DMS114 treated with DMSO at 0.1 percent for 48 hours (cell line): ENCODE data around the gene PTPRD.

Source experiments
- DNase-seq: peaks from one replicate; lab custom pipeline; 2025; ENCODE audit not compliant: unreplicated experiment; lab: John Stamatoyannopoulos, UW

Gene PTPRD

DNA sequence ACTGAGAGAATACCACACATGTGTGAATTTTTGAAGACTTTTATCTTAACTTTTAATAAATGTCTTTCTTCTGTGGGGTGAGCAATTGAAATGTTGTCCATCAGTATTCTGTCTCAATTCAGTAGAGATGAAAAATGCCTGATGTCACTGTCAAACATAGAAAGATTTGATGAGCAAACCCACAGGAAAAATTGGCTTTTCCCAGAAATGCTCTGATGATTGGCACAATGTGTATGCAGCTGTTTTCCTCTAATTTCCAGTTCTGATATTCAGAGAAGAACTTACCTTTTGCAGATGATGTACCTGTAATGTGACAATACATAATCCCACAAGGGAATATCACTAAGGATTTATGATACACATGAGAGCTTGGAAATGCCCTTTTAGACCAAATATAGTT is 340.0 kb downstream of the PTPRD start:
- no peak for DNase-seq

DNA sequence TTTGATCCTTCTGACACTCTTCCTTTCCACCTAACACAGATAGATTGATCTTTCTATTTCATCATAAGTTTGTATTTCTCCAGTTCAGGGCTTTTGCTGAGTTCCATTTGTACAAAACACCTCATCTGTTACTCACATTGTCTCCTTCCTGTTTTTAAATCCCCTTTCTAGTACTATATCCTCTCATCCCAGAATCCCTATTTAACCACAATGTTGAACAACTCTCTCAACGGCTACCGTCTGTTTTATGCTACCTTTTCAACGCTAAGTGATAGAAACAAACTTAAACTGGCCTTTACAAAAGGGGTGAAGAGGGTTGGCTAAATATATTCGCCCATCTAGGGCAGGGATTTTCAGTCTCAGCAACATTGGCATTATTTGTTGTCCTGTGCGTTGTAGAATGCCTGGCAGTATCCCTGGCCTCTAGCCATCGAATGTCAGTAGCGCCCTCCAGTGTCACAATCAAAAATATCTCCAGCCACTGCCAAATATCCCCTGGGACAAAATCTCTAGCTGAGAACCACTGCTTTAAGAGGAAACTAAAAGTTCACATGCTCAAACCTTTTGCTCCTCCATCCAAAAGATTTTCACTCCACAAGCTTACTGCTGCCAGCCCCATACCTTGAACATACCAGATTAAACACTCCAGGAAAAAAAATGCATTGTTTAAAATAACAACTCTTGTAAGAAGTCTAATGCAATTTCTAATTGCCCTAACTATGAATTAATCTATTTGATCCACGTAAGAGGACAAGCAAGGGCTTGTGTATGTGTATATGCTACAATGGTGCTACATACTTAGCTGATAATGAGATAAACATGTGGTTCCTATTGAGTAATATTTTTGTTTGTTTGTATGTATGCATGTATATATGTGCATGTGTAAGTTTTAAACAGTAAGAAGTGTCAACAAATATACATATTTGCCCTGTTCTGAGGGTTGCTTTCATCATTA is 344.0 kb downstream of the PTPRD start:
- peak; percentile 5 for DNase-seq

DNA sequence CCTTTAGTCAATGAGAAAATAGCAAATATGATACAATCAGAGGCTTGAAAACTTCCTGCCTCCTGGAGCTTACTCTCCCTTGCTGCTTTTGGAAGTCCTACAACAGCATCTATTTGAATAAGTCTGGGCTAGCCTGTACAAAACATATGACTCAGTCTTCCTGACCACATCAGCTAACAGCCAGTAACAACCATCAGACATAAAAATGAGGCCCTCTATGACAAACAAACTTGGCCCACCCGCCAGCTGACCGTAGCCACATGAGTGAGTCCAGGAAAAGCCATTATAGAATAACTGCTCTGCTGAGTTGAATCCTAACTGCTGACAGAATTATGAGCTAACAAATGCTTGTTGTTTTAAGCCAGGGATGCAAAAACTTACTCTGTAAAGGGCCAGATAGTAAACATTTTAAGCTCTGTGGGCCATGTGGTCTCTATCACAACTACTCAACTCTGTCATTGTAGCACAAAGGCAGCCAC is 347.6 kb downstream of the PTPRD start:
- no peak for DNase-seq

DNA sequence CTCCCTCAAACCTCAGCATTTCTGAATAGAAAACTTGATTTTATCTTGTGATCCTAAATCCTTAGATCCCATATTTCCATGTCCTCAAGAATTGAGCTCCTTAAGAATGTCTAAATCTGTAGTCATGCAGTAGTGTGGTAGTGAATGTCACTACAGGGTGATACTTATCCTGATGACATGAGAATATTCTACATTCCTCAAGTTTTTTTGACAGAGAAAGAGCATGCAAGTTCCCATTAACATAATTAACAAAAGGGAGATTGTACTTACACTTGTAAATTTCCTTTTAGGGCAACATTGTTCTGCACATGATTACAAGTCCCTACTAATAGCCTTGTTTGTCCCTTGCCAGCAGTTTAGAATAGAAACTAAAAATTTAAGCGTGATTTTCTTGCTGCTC is 352.3 kb downstream of the PTPRD start:
- DNase-seq, result no peak

DNA sequence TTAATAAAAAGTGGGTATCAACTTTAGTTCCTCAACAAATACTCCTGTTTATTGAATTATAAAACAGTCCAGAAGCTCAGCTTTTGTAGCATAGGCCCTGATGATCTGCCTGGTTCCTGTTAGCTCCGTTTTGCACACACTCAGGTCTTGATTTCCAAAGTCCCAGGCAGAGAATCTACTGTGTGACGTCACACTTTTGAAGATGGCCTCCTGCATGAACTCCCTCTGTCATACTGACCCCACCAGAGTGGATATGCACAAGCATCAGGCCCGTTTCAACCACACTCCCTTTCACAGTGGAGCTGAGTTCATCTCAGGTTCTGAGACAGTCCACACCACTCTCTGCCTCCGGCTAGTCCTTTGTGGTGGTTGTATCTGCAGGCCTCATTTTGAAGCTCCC is 353.1 kb downstream of the PTPRD start:
- no peak for DNase-seq

DNA sequence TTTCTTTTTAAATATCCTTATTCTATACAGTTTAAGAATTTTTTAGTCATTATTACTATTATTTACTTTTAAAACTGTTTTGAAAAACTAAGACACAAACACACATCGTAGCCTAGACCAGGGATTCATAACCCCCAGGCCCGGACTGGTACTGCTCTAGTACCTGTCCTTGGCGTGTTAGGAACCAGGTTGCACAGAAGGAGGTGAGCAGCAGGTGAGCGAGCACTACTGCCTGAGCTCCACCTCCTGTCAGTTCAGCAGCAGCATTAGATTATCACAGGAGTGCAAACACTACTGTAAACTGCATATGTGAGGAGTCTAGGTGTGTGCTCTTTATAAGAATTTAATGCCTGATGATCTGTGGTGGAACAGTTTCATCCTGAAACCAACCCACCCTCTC is 357.0 kb downstream of the PTPRD start:
- DNase-seq, result no peak

DNA sequence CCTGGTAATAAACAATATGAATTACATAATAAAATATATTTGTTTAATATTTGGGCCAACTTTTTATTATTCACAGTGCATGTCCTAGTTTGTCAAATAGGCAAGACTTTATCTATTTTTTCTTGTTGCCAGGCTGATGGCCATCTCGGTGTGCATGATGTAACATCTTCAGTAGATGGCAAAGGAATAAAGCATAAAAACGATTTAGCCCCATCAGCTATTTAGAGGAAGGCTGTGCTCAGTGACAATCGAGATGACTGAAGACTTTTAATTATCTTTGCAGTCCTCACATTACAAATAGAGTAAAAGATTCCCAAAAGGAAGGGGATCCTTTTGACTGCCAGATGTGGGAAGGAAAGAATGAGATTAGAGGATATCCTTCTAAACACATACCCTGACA is 358.5 kb downstream of the PTPRD start:
- no peak for DNase-seq

DNA sequence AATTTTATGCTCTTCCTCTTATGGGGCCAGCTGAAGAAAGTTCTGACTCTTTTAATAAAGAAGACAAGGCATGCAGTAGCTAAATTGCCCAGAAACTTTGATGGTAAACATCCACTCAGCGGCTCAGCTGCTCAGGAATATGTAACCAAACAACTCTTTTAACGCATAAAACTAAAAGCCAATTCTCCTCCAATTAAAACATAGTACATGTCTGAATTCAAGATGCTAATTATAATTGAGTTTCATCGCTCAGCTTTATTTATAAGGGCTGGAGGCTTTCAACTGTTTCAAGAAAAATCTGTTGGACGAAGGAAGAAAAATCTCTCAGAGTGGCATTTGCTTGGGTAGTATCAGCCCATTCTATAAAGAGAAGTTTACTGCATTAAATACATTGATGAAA is 359.5 kb downstream of the PTPRD start:
- DNase-seq, result no peak

DNA sequence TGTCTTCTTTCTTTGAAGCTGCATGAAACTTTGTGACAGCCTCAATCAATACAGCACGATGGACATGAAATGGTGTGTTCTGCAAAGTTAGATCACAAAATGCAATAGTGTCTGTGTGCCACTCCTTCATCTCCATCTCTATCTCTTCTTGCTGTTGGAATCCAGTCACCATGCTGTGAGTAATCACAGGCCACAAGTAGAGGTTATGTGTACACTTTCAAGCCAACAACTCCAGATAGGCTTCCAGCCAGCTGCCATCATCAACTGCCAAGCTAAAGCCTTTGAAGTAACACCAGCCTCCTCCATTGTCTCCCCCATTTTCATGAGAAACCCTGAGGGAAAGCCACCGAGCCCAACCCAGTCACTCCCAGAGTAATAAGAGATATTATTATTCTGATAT is 360.6 kb downstream of the PTPRD start:
- DNase-seq, result no peak

DNA sequence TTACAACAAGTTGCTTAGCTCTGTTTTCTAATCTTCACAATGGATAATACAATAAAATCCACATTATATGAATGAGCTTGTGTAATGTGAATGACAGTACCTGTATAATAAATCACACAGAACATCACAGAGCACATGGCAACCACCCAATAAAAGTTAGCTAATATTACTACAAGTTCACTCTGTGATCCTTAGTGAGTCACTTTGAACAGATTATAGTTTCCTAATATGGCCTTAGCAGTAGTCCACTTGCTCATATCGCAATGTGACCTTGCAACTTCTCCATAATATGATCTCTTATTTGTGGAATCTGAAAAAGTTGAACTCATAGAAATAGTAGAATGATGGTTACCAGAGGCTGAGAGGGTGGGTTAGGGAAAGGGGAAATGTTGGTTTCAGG is 361.3 kb downstream of the PTPRD start:
- no peak for DNase-seq

DNA sequence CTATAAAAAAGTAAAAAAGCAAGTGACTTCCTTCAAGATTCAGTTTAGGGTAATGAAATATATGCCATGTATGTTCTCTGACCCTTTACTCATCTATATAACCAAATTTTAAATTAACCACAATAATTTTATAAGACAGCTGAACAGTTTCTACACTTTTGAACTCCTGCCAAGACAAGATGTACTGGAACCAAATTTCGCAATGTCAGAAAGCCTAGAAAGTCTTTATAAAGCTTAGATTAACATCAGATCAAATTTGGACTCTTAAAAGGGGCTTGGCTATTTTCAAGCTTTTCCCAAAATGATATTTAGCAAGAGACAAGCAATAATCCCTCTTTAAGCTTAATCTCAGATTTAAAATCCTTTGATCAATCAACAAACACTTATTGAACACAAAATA is 362.6 kb downstream of the PTPRD start:
- DNase-seq, result no peak

DNA sequence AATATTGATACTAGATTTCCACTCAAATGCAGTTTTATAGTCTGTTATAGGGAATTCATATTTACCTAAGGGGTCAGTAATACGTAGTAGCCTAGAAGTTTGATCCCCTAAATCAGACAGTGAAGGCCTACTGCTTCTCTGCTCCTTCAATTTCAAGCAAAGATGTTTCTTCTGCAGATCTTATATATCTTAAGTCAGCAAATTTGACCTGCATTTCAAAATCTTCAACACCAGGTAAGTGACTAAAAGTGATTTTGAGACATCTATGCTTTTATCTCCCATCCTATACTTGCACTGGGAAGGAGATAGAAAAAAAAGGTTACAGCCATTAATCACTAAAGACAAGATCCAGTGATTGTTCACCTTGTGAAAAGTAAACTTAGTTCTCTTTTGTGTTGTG is 363.9 kb downstream of the PTPRD start:
- no peak for DNase-seq

DNA sequence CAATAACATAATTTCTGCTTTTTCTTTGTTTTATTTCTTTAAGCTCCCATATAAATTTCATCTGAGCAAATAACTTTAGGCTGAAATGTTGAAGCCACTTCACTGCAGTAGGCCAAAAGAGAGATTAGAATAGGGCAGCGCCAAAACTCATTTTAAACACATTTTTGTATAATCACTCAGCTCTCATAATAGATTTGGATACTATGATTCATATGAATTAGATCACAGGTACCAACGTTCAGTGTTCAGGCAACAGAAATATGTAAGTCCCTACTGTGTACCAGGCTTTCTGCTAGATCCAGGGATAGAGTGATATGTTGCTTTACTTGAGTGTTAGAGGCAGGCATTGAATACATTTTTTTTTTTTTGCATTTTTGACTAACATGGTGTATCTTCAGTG is 370.5 kb downstream of the PTPRD start:
- no peak for DNase-seq

DNA sequence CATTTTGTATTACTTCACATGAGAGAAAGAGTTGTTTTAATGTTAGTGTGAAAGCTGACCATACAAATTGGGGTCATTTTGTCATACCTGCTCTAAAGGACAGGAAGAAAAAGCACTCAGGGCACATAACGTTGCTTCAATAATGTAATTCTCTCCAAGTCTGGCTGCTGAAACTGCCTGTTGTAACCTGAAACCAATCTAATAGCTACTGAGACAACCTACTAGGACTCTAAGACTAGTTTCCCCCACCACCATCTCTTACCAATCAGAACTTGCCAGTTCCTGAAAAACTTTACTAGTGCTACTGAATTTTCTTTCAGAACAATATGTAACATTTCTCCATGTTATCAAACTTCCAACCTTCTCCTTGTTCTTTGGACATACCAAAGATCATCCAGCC is 374.7 kb downstream of the PTPRD start:
- DNase-seq, result no peak

DNA sequence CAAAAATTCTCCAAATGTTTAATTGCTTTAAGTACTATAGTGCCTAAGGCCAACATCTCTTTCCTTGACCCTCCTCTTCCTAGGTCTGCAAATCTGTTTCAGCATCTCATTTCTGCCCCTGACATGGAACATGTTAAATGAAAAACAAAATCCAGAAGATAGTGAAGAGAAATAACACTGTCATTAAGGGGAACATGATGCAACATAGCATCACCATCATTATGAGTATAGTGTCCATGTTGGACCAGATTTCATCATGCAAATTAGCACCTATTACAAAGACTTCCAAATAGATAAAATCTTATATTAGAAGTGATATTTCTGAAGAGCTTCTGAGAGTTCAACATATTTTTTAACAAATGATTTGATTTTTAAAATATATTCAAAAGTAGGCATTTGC is 375.2 kb downstream of the PTPRD start:
- DNase-seq, result no peak

DNA sequence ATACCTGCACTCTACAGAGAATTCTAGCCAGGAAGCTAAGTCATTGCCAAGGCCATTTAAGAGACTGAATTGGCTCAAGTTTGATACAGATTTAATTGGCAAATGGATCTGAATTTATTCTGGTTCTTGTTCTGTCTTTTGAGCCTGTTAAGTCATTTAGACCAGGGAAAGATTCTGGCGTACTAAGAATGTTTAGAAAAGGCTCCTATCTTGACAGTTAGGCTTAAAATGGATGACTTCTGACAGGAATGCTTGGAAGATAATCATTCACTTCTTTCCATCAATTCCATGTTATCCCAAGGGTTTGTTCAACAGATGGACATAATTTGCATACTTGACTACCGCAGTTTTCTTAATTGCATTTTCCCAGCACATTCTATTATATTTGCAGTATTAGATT is 376.6 kb downstream of the PTPRD start:
- DNase-seq, result no peak

DNA sequence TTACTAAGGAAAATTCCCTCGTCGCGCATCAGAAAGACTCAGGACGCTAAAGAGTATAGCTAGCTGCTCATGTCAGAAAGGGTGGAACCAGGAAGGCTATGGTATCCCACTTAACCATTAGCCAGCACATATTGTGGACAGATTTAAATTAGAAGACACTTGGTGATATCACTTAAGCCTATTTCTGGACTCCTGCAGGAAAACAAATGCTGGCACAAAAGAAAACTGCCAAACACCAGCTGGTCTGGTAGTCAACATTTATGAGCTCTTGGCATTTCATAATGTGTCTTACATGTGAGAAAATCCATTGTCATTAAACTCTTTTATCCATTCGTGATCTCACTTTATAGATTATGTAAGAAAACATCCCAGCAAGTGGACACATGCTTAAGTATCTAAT is 377.4 kb downstream of the PTPRD start:
- no peak for DNase-seq

DNA sequence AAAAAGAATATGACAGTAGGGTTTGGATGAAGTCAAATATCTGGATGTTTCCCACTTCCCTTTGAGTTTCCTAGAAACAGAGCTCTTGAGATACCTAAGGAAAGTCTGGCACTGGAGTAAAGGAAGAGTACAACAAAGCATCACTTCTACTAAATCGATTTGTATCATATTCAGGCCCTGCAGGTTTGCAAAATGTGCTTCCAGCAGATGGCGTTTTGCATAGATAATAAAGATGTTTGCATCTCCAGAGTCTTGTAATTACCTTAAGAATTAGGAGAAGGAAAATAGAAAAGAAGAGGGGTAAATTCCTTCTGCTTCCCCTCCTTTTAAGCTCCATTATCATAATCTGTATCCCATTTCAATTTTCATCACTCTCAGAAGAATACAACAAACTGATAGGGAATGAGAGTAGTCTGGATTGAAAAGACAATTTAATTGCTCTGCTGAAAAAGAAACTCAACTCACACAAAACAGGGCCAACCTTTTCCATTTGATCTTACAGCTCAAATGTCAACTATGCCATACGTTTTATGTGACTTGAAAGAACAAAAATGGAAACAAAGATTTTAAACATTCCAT is 380.4 kb downstream of the PTPRD start:
- no peak for DNase-seq

DNA sequence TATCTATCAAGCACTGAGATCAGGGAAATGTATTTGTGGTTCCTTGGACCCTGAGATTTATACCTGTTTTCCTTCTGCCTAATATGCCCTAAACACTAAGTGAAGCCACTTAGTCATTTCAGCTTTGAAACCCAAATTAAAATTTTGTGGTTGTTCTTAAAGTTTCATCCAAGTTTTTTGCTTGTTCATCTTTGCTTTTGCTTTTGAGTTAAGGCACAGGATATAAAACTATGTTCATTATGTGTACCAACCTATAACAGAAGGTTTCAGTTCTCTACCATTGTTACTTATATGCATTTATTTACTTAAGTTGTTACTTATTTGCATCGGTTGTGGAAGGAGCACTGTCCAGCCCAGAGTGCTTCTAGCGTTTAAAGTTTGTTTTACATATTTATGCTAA is 382.3 kb downstream of the PTPRD start:
- DNase-seq, result no peak

DNA sequence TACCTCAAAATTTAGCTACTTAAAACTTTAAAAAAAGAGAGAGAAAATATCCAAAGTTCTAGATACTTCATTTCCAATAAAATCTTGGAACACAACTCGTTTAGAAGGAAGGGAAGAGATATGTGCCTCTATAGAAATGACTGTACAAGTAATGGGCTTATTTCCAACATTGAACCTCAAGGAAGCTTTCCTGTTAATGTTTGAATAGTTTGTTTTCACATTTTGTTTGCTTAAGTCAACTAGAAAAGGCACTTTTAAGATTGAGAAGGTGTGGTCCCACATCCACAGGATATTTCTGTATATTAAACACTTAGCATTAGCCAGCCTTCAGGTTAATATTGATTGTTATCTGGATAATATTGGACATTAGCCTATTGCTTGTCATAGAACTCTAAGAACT is 384.7 kb downstream of the PTPRD start:
- no peak for DNase-seq

DNA sequence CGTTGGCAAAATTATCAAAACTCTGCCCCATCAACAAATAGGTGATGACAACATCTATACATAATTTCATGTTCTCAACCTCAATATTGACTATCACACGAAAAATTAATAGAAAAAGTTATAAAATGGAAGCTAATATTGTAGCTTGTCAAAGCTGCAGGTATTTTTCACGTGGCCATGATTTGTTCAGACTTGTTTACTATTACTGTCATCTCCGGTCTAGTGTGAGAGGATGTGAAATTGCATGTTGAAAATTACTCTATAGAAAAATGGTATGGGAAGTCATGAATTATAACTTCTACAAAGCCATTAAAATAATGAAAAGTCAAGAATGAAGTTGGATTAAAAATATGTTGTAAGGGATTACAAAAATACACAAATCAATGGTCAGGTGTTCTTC is 385.8 kb downstream of the PTPRD start:
- DNase-seq, result no peak

DNA sequence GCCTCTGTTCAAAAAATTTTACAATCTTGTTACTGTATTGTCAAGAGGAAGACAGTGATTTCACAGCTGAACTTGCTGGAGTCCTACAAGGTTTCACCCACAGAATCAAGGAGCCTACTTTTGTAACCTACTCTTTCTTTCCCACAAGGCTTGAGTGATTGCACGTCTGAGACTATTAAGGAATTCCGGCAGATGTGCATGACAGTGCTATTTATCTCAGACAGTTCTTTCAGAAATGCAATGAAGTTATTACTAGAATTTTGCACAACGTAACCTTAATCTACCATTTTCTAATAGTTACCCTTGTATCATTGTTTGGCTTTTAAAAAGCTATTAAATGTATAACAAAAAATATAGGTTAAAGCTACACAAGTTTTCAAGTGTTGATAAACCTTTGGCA is 400.1 kb downstream of the PTPRD start:
- DNase-seq, result no peak

DNA sequence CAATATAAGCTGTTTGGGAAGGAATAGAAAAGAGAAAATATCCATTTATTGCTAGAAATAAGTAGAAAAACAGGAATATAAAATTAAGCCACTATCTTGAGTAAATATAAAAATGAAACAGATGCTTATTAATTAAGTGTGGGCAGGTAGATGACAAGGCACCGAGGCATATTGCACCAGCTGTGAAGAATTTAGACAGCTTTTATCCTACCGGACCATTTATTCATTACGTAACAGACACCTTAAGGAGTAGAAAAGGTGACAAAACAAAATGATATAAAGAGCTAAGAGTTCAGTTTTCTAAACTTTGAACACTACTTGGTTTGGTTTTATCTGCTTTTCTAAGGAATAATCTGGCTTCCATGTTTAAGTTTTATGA is 404.1 kb downstream of the PTPRD start:
- DNase-seq, result no peak
